ENCODE data around the gene FAM210A. TPM values are rescaled to one million over a fixed set of nuclear protein-coding genes. Genes with fewer than 3 reads are reported as not detected.

FAM210A gene
- total and polyA plus RNA-seq, 7 donors: 11.4 to 45.8 (median 28.8) TPM

DNA sequence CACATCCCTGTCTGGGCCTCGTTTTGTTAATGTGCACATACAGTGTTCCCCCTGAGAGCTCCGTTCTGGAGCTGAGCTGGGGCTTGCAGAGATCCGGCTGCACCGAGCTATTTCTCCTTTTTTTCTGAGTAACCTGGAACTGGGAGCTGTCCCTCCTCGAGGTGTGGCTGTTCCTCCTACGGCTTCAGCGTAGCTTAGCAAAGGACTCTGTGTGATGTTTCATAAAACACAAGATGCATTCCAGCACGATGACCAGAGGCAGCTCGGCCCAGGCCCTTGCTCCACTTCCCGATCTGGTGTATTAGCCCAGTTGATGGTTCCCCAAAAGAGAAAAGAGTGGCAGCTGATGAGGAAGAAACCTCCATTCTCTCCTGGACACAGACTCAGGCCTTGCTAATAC is 103.0 kb downstream of the FAM210A start:
- ATAC-seq: no peak

GRCh38 chr18:13622751-13623150 is 103.6 kb downstream of the FAM210A start:
- TF ChIP-seq, protein P1, sequence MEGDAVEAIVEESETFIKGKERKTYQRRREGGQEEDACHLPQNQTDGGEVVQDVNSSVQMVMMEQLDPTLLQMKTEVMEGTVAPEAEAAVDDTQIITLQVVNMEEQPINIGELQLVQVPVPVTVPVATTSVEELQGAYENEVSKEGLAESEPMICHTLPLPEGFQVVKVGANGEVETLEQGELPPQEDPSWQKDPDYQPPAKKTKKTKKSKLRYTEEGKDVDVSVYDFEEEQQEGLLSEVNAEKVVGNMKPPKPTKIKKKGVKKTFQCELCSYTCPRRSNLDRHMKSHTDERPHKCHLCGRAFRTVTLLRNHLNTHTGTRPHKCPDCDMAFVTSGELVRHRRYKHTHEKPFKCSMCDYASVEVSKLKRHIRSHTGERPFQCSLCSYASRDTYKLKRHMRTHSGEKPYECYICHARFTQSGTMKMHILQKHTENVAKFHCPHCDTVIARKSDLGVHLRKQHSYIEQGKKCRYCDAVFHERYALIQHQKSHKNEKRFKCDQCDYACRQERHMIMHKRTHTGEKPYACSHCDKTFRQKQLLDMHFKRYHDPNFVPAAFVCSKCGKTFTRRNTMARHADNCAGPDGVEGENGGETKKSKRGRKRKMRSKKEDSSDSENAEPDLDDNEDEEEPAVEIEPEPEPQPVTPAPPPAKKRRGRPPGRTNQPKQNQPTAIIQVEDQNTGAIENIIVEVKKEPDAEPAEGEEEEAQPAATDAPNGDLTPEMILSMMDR (IDR thresholded peaks at IDR 0.05): no peak
- Histone ChIP-seq H3K4me1 (no peaks in the 10 kb centered on the region), H3K36me3 (ENCODE audit: insufficient read depth in 1 of 2, low read depth in 1 of 2) (no peaks in the 10 kb centered on the region), H3K9me3 (no peaks in the 10 kb centered on the region), H3K27me3 (ENCODE audit: insufficient read depth in 3 of 3, low read length in 2 of 3) (no peaks in the 10 kb centered on the region), H3K27ac (no peak overlapping the region), H3K4me3 (no peak overlapping the region)
- DNase-seq (no peak), ATAC-seq (no peak)
- intact Hi-C loops (cut with DNase I): no loop called here
- 97% methylated on average over 8 of the region's 8 CpGs for WGBS, 3 donors

More for the DNA sequence above, 103.0 kb downstream of the FAM210A start:
- no peak for DNase-seq
- Histone ChIP-seq H3K9me3 (no peaks in the 10 kb centered on the region), H3K27me3 (ENCODE audit: insufficient read depth in 3 of 3, low read length in 2 of 3) (no peaks in the 10 kb centered on the region), H3K4me3 (no peak overlapping the region), H3K27ac (no peak overlapping the region), H3K4me1 (no peaks in the 10 kb centered on the region), H3K36me3 (ENCODE audit: insufficient read depth in 1 of 2, low read depth in 1 of 2) (no peaks in the 10 kb centered on the region)
- intact Hi-C loops (cut with DNase I): no loop called here
- TF ChIP-seq, protein P1 (IDR thresholded peaks at IDR 0.05): no peak
- 71 to 75% (median 74%) methylated on average over 10 of the region's 10 CpGs for WGBS, 3 donors

DNA sequence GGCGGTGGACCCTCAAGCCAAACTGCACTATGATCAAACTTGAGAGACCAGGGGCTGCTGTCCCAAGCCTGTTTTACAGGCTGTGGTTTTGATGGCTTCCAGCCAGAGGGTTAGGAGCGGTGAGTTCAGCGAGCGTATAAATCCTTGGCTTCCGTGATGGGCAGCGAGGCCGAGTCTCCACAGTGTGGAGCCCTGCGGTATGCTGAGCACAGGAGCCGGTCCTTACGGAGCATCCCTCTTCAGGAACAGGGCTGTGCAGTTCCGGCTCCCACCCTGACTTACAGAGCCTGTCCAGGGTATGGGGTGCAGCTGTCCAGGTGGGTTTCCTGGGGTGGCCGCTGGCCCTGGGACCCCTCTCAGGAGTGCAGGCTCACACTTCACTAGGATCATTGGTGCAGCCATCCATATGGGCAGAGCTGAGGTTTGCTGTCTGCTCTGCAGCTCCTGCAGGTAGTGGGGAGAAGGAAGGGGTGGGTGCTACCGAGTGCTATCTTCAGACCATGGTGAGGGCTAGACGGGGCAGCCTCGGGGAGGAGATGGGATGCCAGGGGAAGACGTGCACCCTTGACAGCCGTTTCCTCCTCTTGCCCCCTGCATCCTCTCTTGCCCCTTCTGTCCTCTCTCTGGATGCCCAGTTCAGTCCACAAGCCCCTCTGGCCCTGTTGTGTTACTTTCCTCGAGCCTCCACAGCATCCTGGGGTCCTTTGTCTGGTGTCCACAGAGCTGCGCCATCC is 104.3 kb downstream of the FAM210A start:
- DNase-seq (no peak), ATAC-seq (no peak)
- H3K9me3 ChIP-seq: no peaks in the 10 kb centered on the region
- no peak overlapping the region for H3K27ac ChIP-seq
- no peaks in the 10 kb centered on the region for H3K27me3 ChIP-seq (ENCODE audit: insufficient read depth in 3 of 3, low read length in 2 of 3)
- TF ChIP-seq, protein P1 (IDR thresholded peaks at IDR 0.05): no peak
- no peak overlapping the region for H3K4me3 ChIP-seq
- intact Hi-C loops (cut with DNase I): no loop called here
- WGBS, 3 donors: 85 to 88% (median 86%) methylated on average over 19 of the region's 19 CpGs
- no peaks in the 10 kb centered on the region for H3K4me1 ChIP-seq
- H3K36me3 ChIP-seq (ENCODE audit: insufficient read depth in 1 of 2, low read depth in 1 of 2): no peaks in the 10 kb centered on the region

DNA sequence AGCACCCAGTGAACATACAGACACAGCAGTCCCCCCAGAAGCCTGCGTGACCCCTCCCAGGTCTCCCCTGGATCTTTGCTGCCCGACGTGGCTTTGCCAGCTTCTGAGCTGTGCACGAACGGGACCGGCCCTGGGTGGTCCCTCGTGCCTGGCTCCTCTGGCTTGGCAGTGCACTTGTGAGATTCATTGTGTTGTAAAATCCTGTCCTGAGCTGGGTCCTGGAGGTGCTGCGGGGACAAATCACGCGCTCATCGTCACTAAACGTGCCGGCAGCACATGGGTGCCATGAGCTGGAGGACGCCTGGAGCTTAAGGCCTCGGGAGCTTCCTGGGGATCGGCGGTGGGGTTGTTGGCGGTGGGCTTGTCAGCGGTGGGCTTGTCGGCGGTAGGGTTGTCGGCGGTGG is 104.9 kb downstream of the FAM210A start:
- intact Hi-C loops (cut with DNase I): no loop called here
- H3K9me3 ChIP-seq: no peaks in the 10 kb centered on the region
- TF ChIP-seq, protein P1 (IDR thresholded peaks at IDR 0.05): no peak

More for the DNA sequence above, 104.9 kb downstream of the FAM210A start:
- no peaks in the 10 kb centered on the region for H3K36me3 ChIP-seq (ENCODE audit: insufficient read depth in 1 of 2, low read depth in 1 of 2)
- WGBS, 3 donors: 90 to 95% (median 92%) methylated on average over 23 of the region's 23 CpGs
- H3K4me1 ChIP-seq: no peaks in the 10 kb centered on the region
- H3K27me3 ChIP-seq (ENCODE audit: insufficient read depth in 3 of 3, low read length in 2 of 3): no peaks in the 10 kb centered on the region
- ATAC-seq: no peak
- H3K27ac ChIP-seq: no peak overlapping the region
- no peak overlapping the region for H3K4me3 ChIP-seq
- DNase-seq: no peak
